ENCODE measurements around the gene MTFR1L.

GRCh38 chr1:25873120-25873519 lies 53.4 kb downstream of the MTFR1L start:
- TF ChIP-seq EZH2 (IDR thresholded peaks at IDR 0.05; ENCODE audit: borderline replicate concordance, low read length) = no peak
- TF ChIP-seq, protein P1, sequence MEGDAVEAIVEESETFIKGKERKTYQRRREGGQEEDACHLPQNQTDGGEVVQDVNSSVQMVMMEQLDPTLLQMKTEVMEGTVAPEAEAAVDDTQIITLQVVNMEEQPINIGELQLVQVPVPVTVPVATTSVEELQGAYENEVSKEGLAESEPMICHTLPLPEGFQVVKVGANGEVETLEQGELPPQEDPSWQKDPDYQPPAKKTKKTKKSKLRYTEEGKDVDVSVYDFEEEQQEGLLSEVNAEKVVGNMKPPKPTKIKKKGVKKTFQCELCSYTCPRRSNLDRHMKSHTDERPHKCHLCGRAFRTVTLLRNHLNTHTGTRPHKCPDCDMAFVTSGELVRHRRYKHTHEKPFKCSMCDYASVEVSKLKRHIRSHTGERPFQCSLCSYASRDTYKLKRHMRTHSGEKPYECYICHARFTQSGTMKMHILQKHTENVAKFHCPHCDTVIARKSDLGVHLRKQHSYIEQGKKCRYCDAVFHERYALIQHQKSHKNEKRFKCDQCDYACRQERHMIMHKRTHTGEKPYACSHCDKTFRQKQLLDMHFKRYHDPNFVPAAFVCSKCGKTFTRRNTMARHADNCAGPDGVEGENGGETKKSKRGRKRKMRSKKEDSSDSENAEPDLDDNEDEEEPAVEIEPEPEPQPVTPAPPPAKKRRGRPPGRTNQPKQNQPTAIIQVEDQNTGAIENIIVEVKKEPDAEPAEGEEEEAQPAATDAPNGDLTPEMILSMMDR (IDR thresholded peaks at IDR 0.05; ENCODE audit: low read length) = no peak
